Mammary epithelial cell (primary cell): Measurements from ENCODE around the gene EPHB2.

Source experiments
- EZH2 ChIP-seq: IDR thresholded peaks from 2 replicates; pipeline ENCODE4 v1.6.1; 2012; ENCODE audit warnings: low read length, inconsistent platforms, borderline replicate concordance
- TF ChIP-seq, protein P1 (sequence below), 2 donors: IDR thresholded peaks in 1 of 2; conservative IDR thresholded peaks in 1 of 2; 2 replicates each; pipeline ENCODE4 v1.5.1; 2011 to 2012; ENCODE audit warnings: inconsistent platforms in 2 of 2, low read length in 2 of 2, mild to moderate bottlenecking in 2 of 2, control low read depth in 1 of 2, low read depth in 1 of 2; ENCODE audit not compliant: insufficient read depth in 1 of 2; ENCODE audit errors: extremely low read depth in 1 of 2

DNA sequence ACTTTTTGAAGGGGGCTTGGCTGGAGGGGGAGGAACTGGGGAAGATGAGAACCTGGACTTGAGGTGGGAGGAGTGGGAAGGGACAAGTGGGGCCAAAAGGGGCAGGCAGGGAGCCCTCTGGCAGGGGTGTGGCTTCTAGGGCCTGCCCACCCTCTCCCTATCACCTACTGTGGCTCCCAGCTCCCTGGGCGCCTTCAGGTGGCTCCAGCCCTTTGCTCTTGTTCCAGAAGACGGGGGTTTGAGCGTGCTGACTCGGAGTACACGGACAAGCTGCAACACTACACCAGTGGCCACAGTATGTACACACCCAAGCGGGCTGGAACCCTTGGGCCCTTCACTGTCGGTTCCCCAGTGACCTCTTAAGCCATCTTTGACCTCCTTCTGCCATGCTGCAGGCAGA is 185.5 kb downstream of the EPHB2 start:
- TF ChIP-seq, protein P1, sequence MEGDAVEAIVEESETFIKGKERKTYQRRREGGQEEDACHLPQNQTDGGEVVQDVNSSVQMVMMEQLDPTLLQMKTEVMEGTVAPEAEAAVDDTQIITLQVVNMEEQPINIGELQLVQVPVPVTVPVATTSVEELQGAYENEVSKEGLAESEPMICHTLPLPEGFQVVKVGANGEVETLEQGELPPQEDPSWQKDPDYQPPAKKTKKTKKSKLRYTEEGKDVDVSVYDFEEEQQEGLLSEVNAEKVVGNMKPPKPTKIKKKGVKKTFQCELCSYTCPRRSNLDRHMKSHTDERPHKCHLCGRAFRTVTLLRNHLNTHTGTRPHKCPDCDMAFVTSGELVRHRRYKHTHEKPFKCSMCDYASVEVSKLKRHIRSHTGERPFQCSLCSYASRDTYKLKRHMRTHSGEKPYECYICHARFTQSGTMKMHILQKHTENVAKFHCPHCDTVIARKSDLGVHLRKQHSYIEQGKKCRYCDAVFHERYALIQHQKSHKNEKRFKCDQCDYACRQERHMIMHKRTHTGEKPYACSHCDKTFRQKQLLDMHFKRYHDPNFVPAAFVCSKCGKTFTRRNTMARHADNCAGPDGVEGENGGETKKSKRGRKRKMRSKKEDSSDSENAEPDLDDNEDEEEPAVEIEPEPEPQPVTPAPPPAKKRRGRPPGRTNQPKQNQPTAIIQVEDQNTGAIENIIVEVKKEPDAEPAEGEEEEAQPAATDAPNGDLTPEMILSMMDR (conservative IDR thresholded peaks at IDR 0.05 in 1 of 2, IDR thresholded peaks at IDR 0.05 in 1 of 2; ENCODE audit: extremely low read depth in 1 of 2, insufficient read depth in 1 of 2, low read depth in 1 of 2, low read length in 2 of 2) = no peak
- no peak for TF ChIP-seq EZH2
